OCI-LY7 (cell line): ENCODE measurements around the gene ZNF112. TPM values are rescaled to one million over a fixed set of nuclear protein-coding genes. Genes with fewer than 3 reads are reported as not detected.

Experiments
- BruUV-seq: library from RNA; stranded (reverse); fragments of 400-500 nt; replicated peaks from 2 replicates; lab custom pipeline; 2021; lab: Mats Ljungman, UMichigan
- CTCF ChIA-PET: fragments of 300-600 bp; sonication (Branson Sonifier 250); formaldehyde crosslinking; loops from one replicate; lab custom pipeline; 2022; ENCODE audit warnings: antibody characterized with exemption; ENCODE audit not compliant: unreplicated experiment; lab: Charles Lee
- POLR2A ChIA-PET: fragments of 300-600 bp; sonication (Branson Sonifier 250); formaldehyde crosslinking; loops from one replicate; lab custom pipeline; 2022; ENCODE audit warnings: antibody characterized with exemption; lab: Charles Lee
- DNase-seq: peaks from one replicate; pipeline ENCODE4 v3.0.0-alpha.2; 2015; ENCODE audit warnings: low spot score
- H2AFZ ChIP-seq: fragments of 200-600 bp; sonication (generic), shearing (Covaris generic); 2 replicates; pipeline ENCODE4 v1.6.1; 2014; ENCODE audit warnings: mild to moderate bottlenecking, antibody characterized with exemption, low read length, moderate library complexity
- H3K27ac ChIP-seq: fragments of 200-600 bp; sonication (generic); 2 replicates; pipeline ENCODE4 v1.5.1; 2014; ENCODE audit warnings: mixed run types, low read depth, mild to moderate bottlenecking, moderate library complexity, low read length, inconsistent platforms; ENCODE audit not compliant: poor library complexity, severe bottlenecking
- H3K36me3 ChIP-seq: fragments of 200-600 bp; sonication (generic); 2 replicates; pipeline ENCODE4 v1.6.1; 2014; ENCODE audit warnings: mild to moderate bottlenecking, antibody characterized with exemption, low read length, moderate library complexity, mixed read lengths; ENCODE audit not compliant: insufficient read depth
- H3K4me1 ChIP-seq: fragments of 200-600 bp; sonication (generic); 2 replicates; pipeline ENCODE4 v1.5.1; 2014; ENCODE audit warnings: mild to moderate bottlenecking, low read length; ENCODE audit not compliant: insufficient read depth, poor library complexity, severe bottlenecking
- H3K4me2 ChIP-seq: fragments of 200-600 bp; sonication (generic); 2 replicates; pipeline ENCODE4 v1.6.1; 2014; ENCODE audit warnings: mild to moderate bottlenecking, low read length
- H3K4me3 ChIP-seq: fragments of 200-600 bp; sonication (generic); 2 replicates; pipeline ENCODE4 v1.5.1; 2014; ENCODE audit warnings: mild to moderate bottlenecking, low read depth, low read length; ENCODE audit not compliant: poor library complexity, severe bottlenecking
- H3K79me2 ChIP-seq: fragments of 200-600 bp; sonication (generic); 2 replicates; pipeline ENCODE4 v1.6.1; 2016; ENCODE audit warnings: low read depth, mild to moderate bottlenecking, low read length, moderate library complexity, mixed read lengths; ENCODE audit not compliant: insufficient read depth
- H3K9me2 ChIP-seq: fragments of 200-600 bp; sonication (generic); 2 replicates; pipeline ENCODE4 v1.6.1; 2016; ENCODE audit warnings: mild to moderate bottlenecking, low read length, mixed read lengths; ENCODE audit not compliant: insufficient read depth
- H3K9me3 ChIP-seq: fragments of 200-600 bp; sonication (generic); 2 replicates; pipeline ENCODE4 v1.6.1; 2014; ENCODE audit warnings: mild to moderate bottlenecking, mixed run types, low read length, mixed read lengths
- H4K20me1 ChIP-seq: fragments of 200-600 bp; sonication (generic); 2 replicates; pipeline ENCODE4 v1.6.1; 2014; ENCODE audit warnings: mild to moderate bottlenecking, antibody characterized with exemption, low read length, moderate library complexity, mixed read lengths; ENCODE audit not compliant: insufficient read depth
- CTCF ChIP-seq: fragments of 200-600 bp; sonication (generic); conservative IDR thresholded peaks from 2 replicates; pipeline ENCODE4 v1.5.1; 2014; ENCODE audit warnings: mild to moderate bottlenecking, antibody characterized with exemption, low read length, moderate library complexity, mixed read lengths
- EZH2phosphoT487 ChIP-seq: fragments of 200-600 bp; sonication (generic); IDR thresholded peaks from 2 replicates; pipeline ENCODE4 v1.6.1; 2018; ENCODE audit warnings: low read depth, borderline replicate concordance, mild to moderate bottlenecking, mixed run types, antibody characterized with exemption, low read length, moderate library complexity, mixed read lengths
- intact Hi-C: fragments of 100-400 bp; cut with micrococcal nuclease; formaldehyde crosslinking; loops from one replicate; pipeline ENCODE4 v1.10.0; 2022; ENCODE audit not compliant: unreplicated experiment
- total RNA-seq, 2 experiments: library from RNA; depleted of rRNA in 1 of 2; stranded (reverse); fragments of >200 nt in 1 of 2; shearing (Covaris generic) in 1 of 2; gene quantifications; 2 replicates each; pipeline ENCODE4 v1.2.3, GENCODE V29; 2014 to 2022

ZNF112 gene
- total RNA-seq, 2 experiments from 2014 or later = not detected

- H2AFZ ChIP-seq = no peak overlapping the region
- no peaks in the 10 kb centered on the region for H3K9me2 ChIP-seq
- no peaks in the 10 kb centered on the region for H3K4me1 ChIP-seq
- intact Hi-C loops = no loop called here
- no peaks in the 10 kb centered on the region for H3K79me2 ChIP-seq
- H3K27ac ChIP-seq = no peak overlapping the region
- DNase-seq = no peak
- BruUV-seq = no TSS peak
- TF ChIP-seq CTCF (no peak), EZH2phosphoT487 (no peak)
- H3K9me3 ChIP-seq = no peaks in the 10 kb centered on the region
- H3K4me2 ChIP-seq = no peak overlapping the region
- no peak overlapping the region for H3K4me3 ChIP-seq
- H3K36me3 ChIP-seq = no peaks in the 10 kb centered on the region
- no peaks in the 10 kb centered on the region for H4K20me1 ChIP-seq
- CTCF ChIA-PET = no interaction called here
- POLR2A ChIA-PET = no interaction called here
Measured at GRCh38 chr19:44315883-44316282, 40.6 kb downstream of the ZNF112 start.

- no peak overlapping the region for H3K4me2 ChIP-seq
Measured at GRCh38 chr19:44313231-44313630, 43.2 kb downstream of the ZNF112 start.

More at GRCh38 chr19:44313231-44313630, 43.2 kb downstream of the ZNF112 start:
- ChIA-PET POLR2A (interaction anchor here (0.7 to 1.2 kb wide), 2 partner anchors 9 to 29 kb away, joined by 3 to 4 read pairs; partner anchors contain the start of gene ZNF235), CTCF (no interaction called here)
- H4K20me1 ChIP-seq = no peaks in the 10 kb centered on the region
- H3K9me2 ChIP-seq = no peaks in the 10 kb centered on the region
- H2AFZ ChIP-seq = no peak overlapping the region
- H3K36me3 ChIP-seq = no peaks in the 10 kb centered on the region
- TF ChIP-seq EZH2phosphoT487 (no peak), CTCF (no peak)
- H3K9me3 ChIP-seq = no peaks in the 10 kb centered on the region
- no peak for DNase-seq
- BruUV-seq = no TSS peak
- intact Hi-C loops = no loop called here
- no peaks in the 10 kb centered on the region for H3K4me1 ChIP-seq
- H3K79me2 ChIP-seq = no peaks in the 10 kb centered on the region
- H3K4me3 ChIP-seq = no peak overlapping the region
- H3K27ac ChIP-seq = no peak overlapping the region
